Activated CD4-positive, alpha-beta T cell treated with anti-CD3 and anti-CD28 coated beads, Interleukin-10, Interleukin-2, amounts not matched to agents 100 ng/mL and 50 ng/mL, durations not matched to agents 16 hours and 8 hours (primary cell): ENCODE measurements around the gene AMPD3.

ENCODE experiments used
- DNase-seq: peaks from one replicate; pipeline ENCODE4 v3.0.0-alpha.2; 2020

AMPD3 gene

GRCh38 chr11:10490398-10491241 is 35.6 kb downstream of the AMPD3 start:
- no peak for DNase-seq

- no peak for DNase-seq
Measured at GRCh38 chr11:10492084-10492483, 37.0 kb downstream of the AMPD3 start.

GRCh38 chr11:10493041-10493663 is 38.1 kb downstream of the AMPD3 start:
- DNase-seq, result no peak

GRCh38 chr11:10494636-10495463 is 39.8 kb downstream of the AMPD3 start:
- no peak for DNase-seq

GRCh38 chr11:10495464-10495786 is 40.4 kb downstream of the AMPD3 start:
- DNase-seq, result no peak

GRCh38 chr11:10496296-10496936 is 41.4 kb downstream of the AMPD3 start:
- no peak for DNase-seq

GRCh38 chr11:10497371-10498021 is 42.4 kb downstream of the AMPD3 start:
- no peak for DNase-seq

GRCh38 chr11:10498022-10498400 is 42.9 kb downstream of the AMPD3 start:
- DNase-seq, result no peak

GRCh38 chr11:10498426-10499250 is 43.6 kb downstream of the AMPD3 start:
- DNase-seq, result no peak

- DNase-seq, result no peak
Measured at GRCh38 chr11:10499452-10499851, 44.4 kb downstream of the AMPD3 start.

- DNase-seq, result no peak
Measured at GRCh38 chr11:10499874-10500601, 45.0 kb downstream of the AMPD3 start.

GRCh38 chr11:10500757-10501684 is 46.0 kb downstream of the AMPD3 start:
- no peak for DNase-seq

- no peak for DNase-seq
Measured at GRCh38 chr11:10502065-10502680, 47.1 kb downstream of the AMPD3 start.

- no peak for DNase-seq
Measured at GRCh38 chr11:10502770-10503169, 47.7 kb downstream of the AMPD3 start.

- no peak for DNase-seq
Measured at GRCh38 chr11:10503221-10503620, 48.2 kb downstream of the AMPD3 start.

- no peak for DNase-seq
Measured at GRCh38 chr11:10503777-10504480, 48.9 kb downstream of the AMPD3 start.

GRCh38 chr11:10504490-10504889 is 49.4 kb downstream of the AMPD3 start:
- no peak for DNase-seq

- DNase-seq, result no peak
Measured at GRCh38 chr11:10505278-10506007, 50.4 kb downstream of the AMPD3 start.
